ENCODE data around the gene CLDN14. TPM values are rescaled to one million over a fixed set of nuclear protein-coding genes. Genes with fewer than 3 reads are reported as not detected.

CLDN14 gene
- total RNA-seq, 1 experiment from 2014 or later: not detected

GRCh38 chr21:36501589-36501892, 21.6 kb upstream of the CLDN14 start:
- Histone ChIP-seq H3K27me3 (ENCODE audit: insufficient read depth, low read length) (no peaks in the 10 kb centered on the region), H3K9ac (ENCODE audit: extremely low read depth, insufficient read length, low read length) (no peak overlapping the region), H2BK20ac (ENCODE audit: low read depth, low read length, poor library complexity, severe bottlenecking) (no peak overlapping the region), H2AFZ (ENCODE audit: low read length) (no peak overlapping the region), H2AK5ac (ENCODE audit: insufficient read length, low read length) (no peak overlapping the region), H3K14ac (ENCODE audit: insufficient read depth, low read length) (no peak overlapping the region), H3K27ac (ENCODE audit: insufficient read length, low read depth, low read length) (no peak overlapping the region), H3K4me1 (ENCODE audit: insufficient read depth, low read length) (no peaks in the 10 kb centered on the region), H2BK15ac (ENCODE audit: low read depth, low read length) (no peak overlapping the region), H3K4ac (ENCODE audit: low read depth, low read length) (no peak overlapping the region), H3K9me3 (ENCODE audit: control insufficient read depth, low read depth, low read length) (no peaks in the 10 kb centered on the region), H4K91ac (ENCODE audit: insufficient read length, low read depth, low read length) (no peak overlapping the region), H3K23ac (ENCODE audit: insufficient read length, low read depth, low read length) (no peak overlapping the region), H2BK5ac (ENCODE audit: insufficient read length, low read length) (no peak overlapping the region), H3K79me2 (ENCODE audit: insufficient read depth, low read length) (no peaks in the 10 kb centered on the region), H4K20me1 (ENCODE audit: control insufficient read depth, insufficient read depth, insufficient read length) (no peaks in the 10 kb centered on the region), H3T11ph (ENCODE audit: low read length) (no peak overlapping the region), H2BK12ac (ENCODE audit: insufficient read length, low read depth, low read length) (no peak overlapping the region), H4K8ac (replicated peaks; ENCODE audit: insufficient read length, low read depth, low read length) (no peak overlapping the region), H3K18ac (ENCODE audit: insufficient read length, low read depth, low read length) (no peak overlapping the region), H3K56ac (ENCODE audit: insufficient read length, low read depth, low read length) (no peak overlapping the region), H3K4me2 (ENCODE audit: insufficient read depth, insufficient read length, low read length) (no peak overlapping the region), H3K23me2 (ENCODE audit: insufficient read length, low read depth, low read length, poor library complexity, severe bottlenecking) (no peaks in the 10 kb centered on the region), H3K79me1 (ENCODE audit: insufficient read depth, low read depth, low read length, poor library complexity, severe bottlenecking) (no peaks in the 10 kb centered on the region), H4K5ac (ENCODE audit: insufficient read length, low read depth, low read length) (no peak overlapping the region), H2BK120ac (ENCODE audit: low read depth, low read length, poor library complexity, severe bottlenecking) (no peak overlapping the region)
- Mint-ChIP-seq H3K27me3 (ENCODE audit: low read depth) (no peaks in the 10 kb centered on the region), H3K4me3 (no peak overlapping the region), H3K27ac (no peak overlapping the region; a peak in 1 of 7 replicates), H3K36me3 (ENCODE audit: insufficient read depth in 1 of 3, low read depth in 3 of 3) (no peaks in the 10 kb centered on the region), H3K4me1 (peaks cover 3 to 5% of the 10 kb centered on the region in 2 experiments; a peak in 2 of 4 replicates), H3K9me3 (peaks cover 2 to 3% of the 10 kb centered on the region in 2 experiments; a peak in 2 of 5 replicates)
- no CpG with 5 or more reads among the region's 4 CpGs for WGBS (ENCODE audit: extremely low coverage, insufficient read length, low lambda C conversion rate)
- TF ChIP-seq CTCF (conservative IDR thresholded peaks at IDR 0.05): no peak
- no peak for DNase-seq

Measured in H9 (cell line).